Astrocyte (in vitro differentiated cells and primary cell): ENCODE data around the gene CATSPERZ. TPM values are rescaled to one million over a fixed set of nuclear protein-coding genes. Genes with fewer than 3 reads are reported as not detected.

Experiments used
- DNase-seq: peaks from one replicate; pipeline ENCODE4 v3.0.0-alpha.2; 2010; ENCODE audit warnings: low read depth
- FAIRE-seq: peaks from 2 replicates; lab custom pipeline; 2011; peaks lifted over from hg19 to GRCh38; lab: Jason Lieb, UNC
- H2AFZ ChIP-seq: 2 replicates; pipeline ENCODE4 v1.6.0; 2012; ENCODE audit warnings: low read depth, low read length, inconsistent platforms
- H3K27ac ChIP-seq: 2 replicates; pipeline ENCODE4 v1.5.1; 2011; ENCODE audit warnings: low read depth, low read length, inconsistent platforms
- H3K27me3 ChIP-seq: 2 replicates; pipeline ENCODE4 v1.6.0; 2011; ENCODE audit warnings: low read length, inconsistent platforms; ENCODE audit not compliant: insufficient read depth
- H3K36me3 ChIP-seq: 2 replicates; pipeline ENCODE4 v1.5.1; 2011; ENCODE audit warnings: low read length, inconsistent platforms; ENCODE audit not compliant: insufficient read depth
- H3K4me1 ChIP-seq: 2 replicates; pipeline ENCODE4 v1.5.1; 2011; ENCODE audit warnings: low read length, inconsistent platforms; ENCODE audit not compliant: insufficient read depth
- H3K4me2 ChIP-seq: 2 replicates; pipeline ENCODE4 v1.6.0; 2012; ENCODE audit warnings: low read length, inconsistent platforms
- H3K4me3 ChIP-seq: 2 replicates; pipeline ENCODE4 v1.5.1; 2011; ENCODE audit warnings: low read depth, mild to moderate bottlenecking, low read length, inconsistent platforms; ENCODE audit not compliant: insufficient read depth
- H3K79me2 ChIP-seq: 2 replicates; pipeline ENCODE4 v1.6.0; 2012; ENCODE audit warnings: mild to moderate bottlenecking, low read length, inconsistent platforms; ENCODE audit not compliant: insufficient read depth
- H3K9ac ChIP-seq: 2 replicates; pipeline ENCODE4 v1.6.0; 2012; ENCODE audit warnings: mild to moderate bottlenecking, low read length, inconsistent platforms
- H3K9me3 ChIP-seq: 2 replicates; pipeline ENCODE4 v1.5.1; 2012; ENCODE audit warnings: low read depth, mild to moderate bottlenecking, low read length, inconsistent platforms; ENCODE audit not compliant: insufficient read depth
- H4K20me1 ChIP-seq: 2 replicates; pipeline ENCODE4 v1.6.0; 2012; ENCODE audit warnings: low read length, inconsistent platforms; ENCODE audit not compliant: insufficient read depth
- H3K27ac Mint-ChIP-seq: one replicate; pipeline ENCODE4 v1.8.0; 2021; ENCODE audit warnings: mild to moderate bottlenecking, mixed read lengths; ENCODE audit not compliant: unreplicated experiment
- H3K27me3 Mint-ChIP-seq: one replicate; pipeline ENCODE4 v1.8.0; 2021; ENCODE audit warnings: low read depth, mixed read lengths; ENCODE audit not compliant: unreplicated experiment
- H3K36me3 Mint-ChIP-seq: one replicate; pipeline ENCODE4 v1.8.0; 2021; ENCODE audit warnings: low read depth, mixed read lengths; ENCODE audit not compliant: unreplicated experiment
- H3K4me1 Mint-ChIP-seq: one replicate; pipeline ENCODE4 v1.8.0; 2021; ENCODE audit warnings: low read depth, mixed read lengths; ENCODE audit not compliant: unreplicated experiment
- H3K4me3 Mint-ChIP-seq: one replicate; pipeline ENCODE4 v1.8.0; 2021; ENCODE audit warnings: mild to moderate bottlenecking, moderate library complexity, mixed read lengths; ENCODE audit not compliant: unreplicated experiment
- H3K9me3 Mint-ChIP-seq: one replicate; pipeline ENCODE4 v1.8.0; 2021; ENCODE audit warnings: mild to moderate bottlenecking, mixed read lengths; ENCODE audit not compliant: unreplicated experiment
- EZH2 ChIP-seq: IDR thresholded peaks from 2 replicates; pipeline ENCODE4 v1.6.1; 2012; ENCODE audit warnings: mild to moderate bottlenecking, low read length, inconsistent platforms; ENCODE audit not compliant: insufficient read depth
- total RNA-seq: library from RNA; stranded (reverse); gene quantifications from 2 replicates; pipeline ENCODE4 v1.2.1, GENCODE V29; 2021
- TF ChIP-seq, protein P1 (sequence below): IDR thresholded peaks from 2 replicates; pipeline ENCODE4 v1.5.1; 2011; ENCODE audit warnings: low read depth, mild to moderate bottlenecking, inconsistent platforms, low read length, moderate library complexity; ENCODE audit not compliant: insufficient read depth

The CATSPERZ gene
- total RNA-seq, 1 donor from 2014 or later: not detected

DNA sequence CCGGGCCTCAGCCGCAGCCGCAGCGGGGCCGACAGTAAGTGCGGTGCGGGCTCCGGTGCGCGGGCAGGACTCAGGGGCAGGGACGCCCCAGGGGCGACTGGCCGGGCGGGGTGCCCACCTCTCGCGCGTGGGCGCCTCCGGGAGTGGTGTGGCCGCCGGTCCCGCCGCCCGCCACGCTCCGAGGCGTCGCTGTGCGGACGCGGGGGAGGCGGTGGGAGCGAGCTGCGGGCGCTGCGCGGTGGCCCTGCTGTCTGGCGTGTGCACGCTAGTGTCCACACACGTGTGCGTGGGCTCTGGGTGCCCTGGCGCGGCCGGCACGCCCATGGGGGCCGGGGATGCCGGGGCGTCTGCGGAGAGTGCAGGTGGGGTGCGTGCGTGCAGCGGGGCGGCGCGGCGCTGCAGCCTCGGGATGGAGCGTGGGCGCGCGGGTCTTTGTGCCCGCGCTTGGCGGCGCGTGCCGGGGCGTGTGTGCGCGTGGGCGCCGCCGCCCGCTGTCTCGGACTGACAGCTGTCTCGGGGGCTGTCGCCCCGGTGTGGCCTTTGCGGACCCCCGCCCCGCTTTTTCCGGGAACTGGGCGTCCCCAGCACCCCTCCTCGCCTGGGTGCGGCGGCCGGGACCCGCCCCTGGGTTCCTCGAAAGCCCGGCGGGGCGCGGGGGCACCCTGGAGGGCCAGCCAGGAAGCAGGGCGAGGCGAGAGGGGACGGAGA is 8.3 kb upstream of the CATSPERZ start:
- H3K9me3 Mint-ChIP-seq: no peaks in the 10 kb centered on the region
- peaks cover 46% of the 10 kb centered on the region for H3K27me3 Mint-ChIP-seq
- DNase-seq (no peak), FAIRE-seq (no peak)
- Histone ChIP-seq H2AFZ (no peak overlapping the region), H3K27me3 (peaks cover 56% of the 10 kb centered on the region), H3K27ac (no peak overlapping the region), H3K4me2 (peak overlapping the region; percentile 72), H3K79me2 (no peaks in the 10 kb centered on the region), H3K4me1 (peaks cover 3% of the 10 kb centered on the region), H3K36me3 (no peaks in the 10 kb centered on the region), H4K20me1 (peaks cover 31% of the 10 kb centered on the region), H3K9ac (no peak overlapping the region), H3K4me3 (peak overlapping the region; percentile 17), H3K9me3 (no peaks in the 10 kb centered on the region)
- no peak overlapping the region for H3K4me3 Mint-ChIP-seq
- TF ChIP-seq, protein P1, sequence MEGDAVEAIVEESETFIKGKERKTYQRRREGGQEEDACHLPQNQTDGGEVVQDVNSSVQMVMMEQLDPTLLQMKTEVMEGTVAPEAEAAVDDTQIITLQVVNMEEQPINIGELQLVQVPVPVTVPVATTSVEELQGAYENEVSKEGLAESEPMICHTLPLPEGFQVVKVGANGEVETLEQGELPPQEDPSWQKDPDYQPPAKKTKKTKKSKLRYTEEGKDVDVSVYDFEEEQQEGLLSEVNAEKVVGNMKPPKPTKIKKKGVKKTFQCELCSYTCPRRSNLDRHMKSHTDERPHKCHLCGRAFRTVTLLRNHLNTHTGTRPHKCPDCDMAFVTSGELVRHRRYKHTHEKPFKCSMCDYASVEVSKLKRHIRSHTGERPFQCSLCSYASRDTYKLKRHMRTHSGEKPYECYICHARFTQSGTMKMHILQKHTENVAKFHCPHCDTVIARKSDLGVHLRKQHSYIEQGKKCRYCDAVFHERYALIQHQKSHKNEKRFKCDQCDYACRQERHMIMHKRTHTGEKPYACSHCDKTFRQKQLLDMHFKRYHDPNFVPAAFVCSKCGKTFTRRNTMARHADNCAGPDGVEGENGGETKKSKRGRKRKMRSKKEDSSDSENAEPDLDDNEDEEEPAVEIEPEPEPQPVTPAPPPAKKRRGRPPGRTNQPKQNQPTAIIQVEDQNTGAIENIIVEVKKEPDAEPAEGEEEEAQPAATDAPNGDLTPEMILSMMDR: no peak
- TF ChIP-seq EZH2: peak; percentile 97
- peaks cover 4% of the 10 kb centered on the region for H3K36me3 Mint-ChIP-seq
- no peak overlapping the region for H3K27ac Mint-ChIP-seq
- H3K4me1 Mint-ChIP-seq: peaks cover 10% of the 10 kb centered on the region

DNA sequence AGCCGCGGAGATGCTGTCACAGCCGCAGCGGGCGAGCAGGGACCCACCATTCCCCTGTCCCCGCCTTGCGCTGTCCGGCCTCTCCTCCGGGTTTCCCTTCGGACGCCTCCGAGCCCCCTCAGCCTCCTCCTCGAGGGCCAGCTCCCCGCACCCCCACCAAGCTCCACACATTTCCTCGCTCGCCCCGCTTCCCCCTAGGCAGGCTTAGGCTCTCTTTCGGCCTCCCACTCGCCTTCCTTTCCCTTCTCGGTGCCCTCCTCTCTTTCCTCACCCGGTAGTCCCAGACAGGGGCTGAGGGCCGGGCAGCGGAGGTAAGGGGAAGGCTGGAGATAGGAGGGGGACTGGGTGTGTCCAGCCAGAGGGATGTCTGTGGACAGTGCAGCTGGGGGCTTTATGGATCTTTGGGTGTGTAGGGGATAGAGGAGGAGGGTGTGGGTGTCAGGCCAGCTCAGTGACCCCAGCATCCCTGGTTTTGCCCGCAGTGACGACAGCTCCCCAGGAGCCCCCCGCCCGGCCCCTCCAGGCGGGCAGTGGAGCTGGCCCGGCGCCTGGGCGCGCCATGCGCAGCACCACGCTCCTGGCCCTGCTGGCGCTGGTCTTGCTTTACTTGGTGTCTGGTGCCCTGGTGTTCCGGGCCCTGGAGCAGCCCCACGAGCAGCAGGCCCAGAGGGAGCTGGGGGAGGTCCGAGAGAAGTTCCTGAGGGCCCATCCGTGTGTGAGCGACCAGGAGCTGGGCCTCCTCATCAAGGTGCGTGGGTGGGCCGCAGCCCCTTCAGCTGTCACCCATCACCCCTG is 7.5 kb upstream of the CATSPERZ start:
- H3K4me1 Mint-ChIP-seq: peaks cover 10% of the 10 kb centered on the region
- no peak overlapping the region for H3K27ac Mint-ChIP-seq
- no peaks in the 10 kb centered on the region for H3K79me2 ChIP-seq
- H3K9me3 Mint-ChIP-seq: no peaks in the 10 kb centered on the region
- H3K27me3 ChIP-seq: peaks cover 64% of the 10 kb centered on the region
- no peaks in the 10 kb centered on the region for H3K36me3 ChIP-seq
- H3K4me3 ChIP-seq: no peak overlapping the region
- DNase-seq (no peak), FAIRE-seq (no peak)
- TF ChIP-seq, protein P1: no peak
- TF ChIP-seq EZH2: peak; percentile 88
- H3K9ac ChIP-seq: no peak overlapping the region
- H3K27ac ChIP-seq: no peak overlapping the region
- no peak overlapping the region for H2AFZ ChIP-seq
- no peaks in the 10 kb centered on the region for H3K9me3 ChIP-seq
- peaks cover 31% of the 10 kb centered on the region for H4K20me1 ChIP-seq
- H3K36me3 Mint-ChIP-seq: peaks cover 4% of the 10 kb centered on the region
- peak overlapping the region; percentile 45 for H3K4me3 Mint-ChIP-seq
- H3K4me1 ChIP-seq: peaks cover 3% of the 10 kb centered on the region
- H3K4me2 ChIP-seq: peak overlapping the region; percentile 72
- H3K27me3 Mint-ChIP-seq: peaks cover 53% of the 10 kb centered on the region
